GM18499 (cell line): ENCODE results near the gene HRH4.

Experiments used
- ATAC-seq: cut with Tn5 transposase; IDR thresholded peaks from one replicate; pipeline ENCODE4 v1.9.1; 2021; ENCODE audit warnings: moderate number of reproducible peaks; ENCODE audit not compliant: insufficient read depth, unreplicated experiment

Gene HRH4

DNA sequence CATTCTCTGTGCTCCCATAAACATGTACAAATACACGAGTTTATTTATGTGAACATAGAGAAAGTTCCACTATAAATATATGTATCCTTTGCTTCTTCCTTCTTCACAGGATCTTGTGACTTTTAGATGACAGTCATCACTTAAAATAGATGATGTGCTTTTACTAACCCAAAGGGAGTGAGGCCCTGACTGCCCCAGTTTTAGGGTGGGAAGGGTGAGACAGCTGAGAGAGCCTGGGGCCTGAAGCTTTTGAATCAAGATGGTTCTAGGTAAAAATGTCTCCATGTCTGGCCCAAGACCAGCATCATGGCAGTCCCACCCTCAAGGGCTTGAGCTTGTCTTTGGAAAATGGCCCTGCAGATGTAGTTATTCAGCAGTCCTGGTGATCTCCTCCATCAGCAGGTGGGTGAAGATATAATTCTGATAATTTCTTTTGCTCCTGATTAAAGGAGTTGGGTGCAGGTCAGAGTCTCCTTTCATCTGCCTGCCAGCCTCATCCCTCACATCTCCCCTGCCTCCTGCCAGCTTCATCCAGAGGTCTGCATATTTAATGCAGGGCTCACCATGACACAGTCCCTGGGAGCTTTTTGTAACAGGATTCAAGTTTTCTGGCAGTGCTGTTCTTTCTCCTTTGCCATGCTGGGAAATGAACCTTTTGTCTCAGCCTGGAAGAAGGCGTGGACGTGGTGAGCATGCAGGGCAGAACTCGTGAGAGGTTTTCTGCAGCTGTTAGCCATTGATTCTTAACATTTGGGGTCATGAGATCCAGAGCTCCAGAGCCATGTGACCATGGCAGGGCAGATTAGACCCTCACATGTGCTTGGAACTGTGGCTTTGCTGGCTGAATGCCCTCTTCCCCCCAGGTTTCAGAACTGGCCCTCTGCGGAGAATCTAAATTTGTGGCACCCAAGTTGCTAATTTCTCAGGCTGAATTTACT lies 2.7 kb downstream of the HRH4 start:
- no peak for ATAC-seq

DNA sequence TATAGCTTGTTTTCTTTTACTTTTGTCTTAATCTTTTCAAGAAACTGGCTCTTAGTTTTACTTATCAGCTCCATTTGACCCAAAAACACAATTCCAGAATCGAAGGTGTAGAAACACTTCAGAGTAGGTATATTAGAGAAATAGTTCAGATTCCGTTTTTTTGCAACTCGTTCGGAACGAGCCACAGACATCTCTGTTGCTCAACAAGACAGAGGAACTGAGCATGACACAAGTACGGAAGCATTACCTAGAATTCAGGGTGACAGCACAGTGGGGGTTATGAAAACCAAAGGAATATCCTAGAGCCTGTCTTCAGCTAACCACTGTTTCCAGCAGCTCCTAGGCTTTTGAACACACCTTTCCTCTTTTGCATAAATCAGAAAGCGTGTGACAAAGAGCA lies 5.0 kb downstream of the HRH4 start:
- ATAC-seq, result no peak

- ATAC-seq, result no peak
These were observed 6.3 kb downstream of the HRH4 start for GRCh38 chr18:24466771-24467170.

DNA sequence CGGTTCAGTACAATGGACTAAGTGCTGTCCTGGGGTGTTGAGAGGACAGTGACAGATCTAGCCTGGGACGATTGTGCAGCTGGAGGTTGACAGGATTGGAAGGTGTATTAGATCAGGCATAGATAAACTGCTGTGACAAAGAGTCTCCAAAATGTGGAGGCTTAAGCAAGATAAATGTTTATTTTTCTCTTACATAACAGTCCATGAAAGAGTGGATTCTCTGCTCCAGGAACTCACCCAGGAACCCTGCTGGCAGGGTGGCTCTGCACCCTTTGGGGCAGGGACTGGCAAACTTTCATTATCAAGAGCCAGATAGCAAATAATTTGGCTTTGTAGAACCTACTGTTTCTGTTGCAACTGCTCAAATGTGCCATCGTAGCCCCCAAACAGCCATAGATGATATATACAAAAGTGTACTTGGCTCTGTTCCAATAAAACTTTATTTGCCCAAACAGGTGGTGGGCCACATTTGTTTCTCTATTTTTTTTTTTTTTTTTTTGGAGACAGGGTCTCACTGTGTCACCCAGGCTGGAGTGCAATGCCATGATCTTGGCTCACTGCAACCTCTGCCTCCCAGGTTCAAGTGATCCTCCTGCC lies 9.7 kb downstream of the HRH4 start:
- no peak for ATAC-seq

DNA sequence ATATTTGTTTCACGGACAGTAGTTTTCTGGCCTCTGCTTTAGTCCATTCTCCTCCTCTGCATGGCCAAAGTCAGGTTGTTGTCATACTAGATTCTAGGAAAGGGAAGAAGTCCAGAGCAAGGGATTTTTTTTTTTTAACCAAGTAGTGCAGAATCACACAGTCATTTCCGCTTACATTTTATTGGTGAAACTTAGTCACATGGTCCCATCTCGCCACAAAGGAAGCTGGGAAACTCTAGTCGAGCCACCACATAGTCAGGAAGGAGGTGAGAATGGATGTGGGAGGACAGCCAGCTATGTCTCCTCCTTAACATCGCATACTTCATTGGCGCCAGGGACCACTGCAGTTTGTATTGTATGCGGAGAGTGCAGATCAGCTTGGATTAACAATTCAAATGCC lies 10.4 kb downstream of the HRH4 start:
- no peak for ATAC-seq

GRCh38 chr18:24472591-24472990 lies 12.2 kb downstream of the HRH4 start:
- no peak for ATAC-seq

DNA sequence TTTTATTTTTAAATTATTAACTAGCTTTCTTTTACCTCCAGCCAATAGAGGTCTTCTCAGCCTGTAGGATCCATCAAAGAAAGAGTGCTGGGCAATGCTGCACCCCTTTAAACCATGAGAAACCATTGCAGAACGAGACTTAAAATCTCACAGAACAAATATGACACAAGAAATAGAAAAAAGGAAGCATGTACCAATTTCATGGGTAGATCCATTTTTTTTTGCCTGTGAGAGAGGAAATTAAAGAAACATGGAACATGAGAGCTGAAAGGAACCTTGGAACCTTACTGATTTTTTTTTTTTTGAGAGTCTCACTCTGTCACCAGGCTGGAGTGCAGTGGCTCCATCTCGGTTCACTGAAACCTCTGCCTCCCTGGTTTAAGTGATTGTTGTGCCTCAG lies 14.0 kb downstream of the HRH4 start:
- no peak for ATAC-seq

GRCh38 chr18:24475926-24476589 lies 15.6 kb downstream of the HRH4 start:
- no peak for ATAC-seq

- ATAC-seq, result no peak
These were observed 18.9 kb downstream of the HRH4 start for GRCh38 chr18:24479371-24479770.

DNA sequence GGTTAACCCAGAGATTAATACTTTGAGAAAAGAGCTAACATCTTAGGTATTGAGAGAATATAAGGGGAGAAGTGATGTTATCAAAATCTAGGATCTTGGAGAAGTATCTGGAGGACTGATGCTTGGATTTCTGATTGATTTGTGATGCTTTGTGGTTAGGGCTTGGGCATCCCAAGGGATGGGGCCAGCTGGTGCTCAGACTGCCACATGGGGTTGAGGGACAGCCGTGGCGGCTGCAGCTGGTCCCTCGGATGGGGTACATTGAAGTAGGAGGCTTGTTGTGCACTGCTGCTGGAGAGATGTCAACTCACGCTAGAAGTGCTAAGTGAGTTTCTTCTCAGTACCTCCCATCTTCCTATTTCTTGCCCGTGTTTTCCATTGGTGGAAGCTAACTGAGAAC lies 22.4 kb downstream of the HRH4 start:
- ATAC-seq, result no peak

DNA sequence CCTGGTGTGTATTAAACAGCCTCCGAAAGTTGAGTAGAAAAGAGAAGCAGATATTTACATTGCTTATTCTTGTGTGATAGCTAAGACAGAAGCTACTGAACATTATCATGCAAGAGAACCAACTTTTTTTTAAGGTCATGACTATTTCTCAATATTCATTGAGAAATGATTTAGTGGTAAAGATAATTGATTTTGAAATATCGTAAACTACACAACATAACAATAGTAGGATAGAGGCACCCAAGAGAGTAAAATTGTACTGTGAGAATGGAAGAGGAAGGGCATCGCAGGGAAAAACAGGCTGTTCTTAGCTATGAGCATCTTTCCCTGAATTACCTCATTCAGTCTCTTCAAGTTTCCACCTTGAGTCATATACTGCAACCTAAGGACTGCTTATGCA lies 25.2 kb downstream of the HRH4 start:
- no peak for ATAC-seq

GRCh38 chr18:24486684-24487083 lies 26.2 kb downstream of the HRH4 start:
- ATAC-seq, result no peak

DNA sequence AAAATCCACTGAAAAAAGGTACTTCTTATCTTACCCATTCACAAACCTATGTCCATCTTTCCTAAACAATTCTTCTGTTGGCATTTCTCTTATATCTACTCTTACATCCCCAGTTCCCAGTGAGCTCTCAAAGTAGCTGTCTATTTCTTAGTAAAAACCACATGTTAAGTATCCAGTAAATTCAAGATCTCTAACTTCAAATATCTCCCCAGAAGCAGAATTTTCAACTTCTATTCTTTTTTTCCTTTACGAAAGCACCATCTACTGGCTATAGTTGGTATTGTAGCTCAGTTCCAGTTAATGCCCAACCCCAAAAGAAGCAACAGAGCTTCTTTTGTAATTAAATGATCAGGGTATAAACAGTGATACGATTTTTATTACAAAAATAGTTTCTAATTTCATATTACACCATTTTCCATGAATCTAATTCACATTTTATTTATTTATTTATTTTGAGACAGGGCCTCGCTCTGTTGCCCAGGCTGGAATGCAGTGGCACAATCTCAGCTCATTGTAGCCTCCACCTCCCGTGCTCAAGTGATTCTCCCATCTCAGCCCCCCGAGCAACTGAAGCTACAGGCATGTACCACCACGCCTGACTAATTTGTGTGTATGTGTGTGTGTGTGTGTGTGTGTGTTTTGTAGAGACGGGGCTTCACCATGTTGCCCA lies 28.5 kb downstream of the HRH4 start:
- ATAC-seq, result no peak

GRCh38 chr18:24490539-24490938 lies 30.1 kb downstream of the HRH4 start:
- no peak for ATAC-seq

DNA sequence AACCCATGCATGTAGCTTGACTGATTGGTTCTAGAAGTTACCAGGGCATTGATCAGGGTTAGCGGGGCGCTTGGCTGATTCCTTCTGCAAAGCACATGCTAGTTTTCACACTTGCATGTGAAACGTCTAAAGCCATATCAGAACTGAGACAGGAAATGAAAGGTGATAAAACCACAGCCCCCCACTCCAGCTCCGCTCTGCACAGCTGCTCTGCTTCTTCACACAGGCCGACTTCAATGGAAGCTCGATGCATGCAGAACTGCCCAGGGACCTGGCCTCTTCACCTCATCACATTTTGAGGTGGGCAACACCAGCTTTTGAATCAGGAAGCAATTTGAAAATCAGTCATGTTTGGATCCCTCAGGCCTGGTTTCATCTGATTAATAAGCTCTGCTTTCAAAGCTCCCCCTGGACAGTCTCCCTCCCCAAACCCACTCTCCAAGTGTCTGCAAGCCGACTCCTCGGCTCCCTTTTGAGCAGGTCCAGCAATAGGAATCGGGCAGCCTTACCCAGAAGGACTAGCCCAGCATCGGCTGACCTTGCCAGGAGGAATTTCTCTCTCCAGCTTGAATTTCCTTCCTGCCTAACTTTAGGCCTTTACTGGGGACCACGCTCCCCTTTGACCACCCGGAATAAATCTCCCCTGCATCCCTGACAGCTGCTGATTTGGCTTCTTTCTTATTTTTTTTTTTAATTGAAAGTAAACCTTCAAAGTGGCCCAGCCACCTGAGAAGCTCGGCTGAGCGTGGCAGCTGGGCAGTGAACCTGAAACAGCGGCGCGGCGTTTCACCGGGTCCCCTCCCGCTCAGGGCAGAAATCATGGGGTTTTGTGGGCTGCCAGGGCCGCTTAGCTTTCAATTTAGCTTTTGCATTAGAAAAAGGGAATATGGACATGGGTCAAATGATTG lies 31.7 kb downstream of the HRH4 start:
- ATAC-seq, result peak; percentile 65

GRCh38 chr18:24494586-24494985 lies 34.1 kb downstream of the HRH4 start:
- ATAC-seq, result no peak

DNA sequence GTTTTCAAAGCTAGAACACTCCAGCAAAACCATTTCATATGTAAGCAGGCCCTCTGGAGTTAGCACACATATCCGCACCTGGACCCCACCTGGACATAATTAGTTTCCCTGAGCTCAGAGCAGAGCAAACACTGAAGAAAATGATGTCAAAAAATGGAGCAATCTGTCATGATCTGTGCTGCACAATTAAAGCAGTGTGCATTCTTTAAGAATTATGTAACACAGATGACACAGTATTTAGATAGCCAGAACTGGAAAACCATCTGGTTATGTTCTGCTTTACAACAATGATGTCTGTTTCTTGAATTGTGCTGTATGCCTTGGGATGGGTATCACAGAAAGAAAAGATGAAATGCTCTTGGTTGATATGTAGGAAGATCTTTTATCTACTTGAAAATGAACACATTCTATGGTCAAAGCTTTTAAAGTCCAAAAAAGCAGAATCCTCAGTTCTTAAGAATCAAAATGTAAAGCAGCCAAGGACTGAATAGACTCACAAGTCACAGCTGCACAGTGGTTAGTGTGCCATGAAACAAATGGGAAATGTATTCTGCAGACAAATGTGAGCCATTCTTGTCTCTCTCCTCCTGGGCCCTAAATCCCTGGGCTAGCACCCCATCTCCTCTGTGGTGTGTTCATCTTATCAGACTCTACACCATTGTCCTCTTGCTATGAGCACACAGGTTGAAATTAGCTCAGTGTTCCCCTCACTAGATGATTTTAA lies 36.8 kb downstream of the HRH4 start:
- ATAC-seq, result no peak

DNA sequence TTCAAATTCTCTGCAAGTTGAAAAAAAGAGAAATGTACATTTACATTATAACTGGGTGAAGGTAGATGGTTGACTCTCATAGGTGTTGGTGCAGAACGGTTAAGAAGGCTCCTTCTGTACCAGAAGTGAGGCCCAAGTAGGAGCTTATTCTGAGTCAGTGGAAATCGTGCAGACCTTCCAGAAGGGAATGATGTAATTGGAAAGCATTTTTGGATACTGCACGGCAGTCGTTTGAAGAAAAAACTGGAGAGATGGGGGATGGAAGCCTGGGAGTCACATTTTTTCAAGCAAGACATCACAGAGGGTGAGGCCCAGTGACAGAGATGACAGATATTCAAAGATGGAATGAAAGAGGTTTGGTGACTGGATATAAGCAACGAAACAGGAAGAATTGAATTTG lies 39.4 kb downstream of the HRH4 start:
- ATAC-seq, result no peak

- no peak for ATAC-seq
These were observed 39.8 kb downstream of the HRH4 start for GRCh38 chr18:24500217-24500616.
